T follicular helper cell (primary cell): ENCODE data around the gene LIG3.
"Not testable (repeated sequence)": the region's sequence is repeated elsewhere in the genome, so short reads cannot be mapped to it uniquely, and the experiment has no call there.

ENCODE experiments used
- DNase-seq: peaks from one replicate; pipeline ENCODE4 v3.0.0-alpha.2; 2020; ENCODE audit warnings: low read depth
- total RNA-seq, 2 experiments: gene quantifications; one replicate each; lab custom pipeline; 2026; lab: John Stamatoyannopoulos, UW

Gene LIG3
- total RNA-seq = 68.8 to 92.7 reads per million in 2 experiments

DNA sequence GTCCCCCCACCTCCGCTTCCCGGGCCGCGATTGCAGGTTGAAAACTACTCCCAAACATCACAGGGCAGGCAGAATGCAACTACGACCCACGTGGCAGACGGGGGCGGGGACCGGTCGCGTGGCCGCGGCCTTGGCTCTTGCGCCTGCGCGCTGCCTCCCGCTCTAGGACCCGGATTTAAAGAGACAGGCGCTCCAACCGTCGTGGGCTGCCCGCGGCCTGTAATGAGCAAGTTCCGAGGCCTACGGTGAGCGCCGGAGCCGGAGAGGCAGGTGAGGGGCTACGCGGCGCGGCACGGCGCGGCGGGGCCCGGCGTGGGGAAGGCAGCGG is at the start of gene LIG3:
TSS of gene LIG3 (plus strand) at position 160 of the 328 bp plus-strand sequence. CDS start 2,494 bp downstream, outside the sequence.
- DNase-seq = peak; percentile 86

DNA sequence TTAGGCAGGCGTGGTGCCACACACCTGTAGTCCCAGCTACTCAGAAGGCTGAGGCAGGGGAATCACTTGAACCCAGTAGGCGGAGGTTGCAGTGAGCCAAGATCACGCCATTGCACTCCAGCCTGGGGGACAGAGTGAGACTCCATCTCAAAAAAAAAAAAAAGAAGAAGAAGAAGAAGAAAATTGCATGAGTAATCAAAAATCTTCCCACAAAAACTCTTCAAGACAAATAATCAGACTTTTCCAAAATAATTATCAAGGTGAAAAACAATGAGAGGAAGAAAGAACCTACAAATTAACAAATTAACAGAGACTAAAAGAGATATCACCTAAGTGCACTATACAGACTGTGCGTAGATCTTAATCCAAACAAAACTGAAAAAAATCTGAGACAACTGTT is 29.5 kb upstream of the LIG3 start:
- DNase-seq = not testable (repeated sequence)

DNA sequence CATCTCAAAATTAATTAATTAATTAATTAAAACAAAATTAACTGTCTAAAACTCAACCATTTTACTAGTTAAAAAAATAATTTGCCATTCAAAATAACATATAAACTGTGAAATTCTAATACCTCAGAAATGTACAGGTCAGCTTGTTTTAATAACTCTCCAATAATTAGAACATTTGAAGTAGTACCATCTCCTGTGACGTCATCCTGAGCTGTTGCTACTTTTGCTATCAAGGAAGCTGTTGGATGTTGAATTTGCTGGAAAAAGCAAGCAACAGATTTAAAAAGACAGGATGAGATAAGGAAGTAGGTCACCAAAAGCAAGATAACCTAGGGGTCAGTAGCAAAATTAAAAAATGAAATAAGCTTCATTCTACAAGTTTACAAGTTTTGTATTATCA is 21.9 kb upstream of the LIG3 start:
- DNase-seq = no peak

DNA sequence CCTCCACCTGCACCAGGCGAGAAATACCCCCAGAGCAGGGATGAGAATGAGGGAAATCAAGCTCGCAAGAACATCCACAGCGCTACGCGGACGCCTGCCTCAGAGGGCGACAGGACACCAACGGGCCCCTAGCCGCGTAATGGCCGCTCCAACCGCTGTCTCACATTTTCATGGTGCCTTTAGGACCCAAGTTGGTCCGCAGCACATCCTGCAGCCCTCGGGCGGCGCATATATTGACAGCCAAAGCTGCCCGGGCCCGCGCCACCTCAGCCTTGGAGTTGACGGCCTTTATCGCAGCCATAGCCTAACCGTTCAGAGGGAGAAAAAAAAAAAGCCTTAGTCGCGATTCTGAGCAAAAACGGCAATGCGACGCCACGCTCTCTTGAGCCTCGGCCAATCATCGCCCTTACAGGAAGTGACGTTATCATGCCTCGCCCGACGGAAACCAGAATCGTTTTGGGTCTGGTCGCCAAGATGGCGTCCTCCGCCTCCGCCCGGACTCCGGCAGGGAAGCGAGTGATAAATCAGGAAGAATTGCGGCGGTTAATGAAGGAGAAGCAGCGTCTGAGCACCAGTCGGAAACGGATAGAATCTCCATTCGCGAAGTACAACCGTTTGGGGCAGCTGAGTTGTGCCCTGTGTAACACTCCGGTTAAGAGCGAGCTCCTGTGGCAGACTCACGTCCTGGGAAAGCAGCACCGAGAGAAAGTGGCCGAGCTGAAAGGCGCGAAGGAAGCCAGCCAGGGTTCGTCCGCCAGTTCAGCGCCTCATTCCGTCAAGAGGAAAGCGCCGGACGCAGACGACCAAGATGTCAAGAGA is 19.0 kb upstream of the LIG3 start, which contains the start of the genes CCT6B and ZNF830:
TSS of gene CCT6B (minus strand) at position 368 of the 819 bp plus-strand sequence. CDS start at position 301, 67 bp downstream.
TSS of gene ZNF830 (plus strand) at position 448 of the 819 bp plus-strand sequence. CDS start at position 475, 27 bp downstream.
- peak; percentile 89 for DNase-seq

DNA sequence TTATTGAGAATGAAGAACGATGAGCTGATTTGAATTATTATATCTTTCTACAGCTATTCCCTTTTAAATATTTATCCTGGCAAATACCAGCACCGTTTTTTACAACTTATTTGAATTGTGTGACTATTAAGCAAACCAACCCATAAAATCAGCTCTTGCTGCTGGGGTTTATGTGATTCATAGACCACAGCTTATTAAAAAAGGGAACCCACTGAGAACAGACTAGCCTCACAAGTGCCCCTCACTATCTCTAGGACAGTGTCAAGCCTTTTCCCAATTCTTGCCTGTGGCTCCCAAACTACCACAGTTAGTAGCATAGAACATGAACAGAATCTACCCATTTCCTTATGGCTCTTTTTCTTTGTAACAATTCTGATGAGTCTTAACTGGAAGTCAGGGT is 6.1 kb upstream of the LIG3 start:
- no peak for DNase-seq

DNA sequence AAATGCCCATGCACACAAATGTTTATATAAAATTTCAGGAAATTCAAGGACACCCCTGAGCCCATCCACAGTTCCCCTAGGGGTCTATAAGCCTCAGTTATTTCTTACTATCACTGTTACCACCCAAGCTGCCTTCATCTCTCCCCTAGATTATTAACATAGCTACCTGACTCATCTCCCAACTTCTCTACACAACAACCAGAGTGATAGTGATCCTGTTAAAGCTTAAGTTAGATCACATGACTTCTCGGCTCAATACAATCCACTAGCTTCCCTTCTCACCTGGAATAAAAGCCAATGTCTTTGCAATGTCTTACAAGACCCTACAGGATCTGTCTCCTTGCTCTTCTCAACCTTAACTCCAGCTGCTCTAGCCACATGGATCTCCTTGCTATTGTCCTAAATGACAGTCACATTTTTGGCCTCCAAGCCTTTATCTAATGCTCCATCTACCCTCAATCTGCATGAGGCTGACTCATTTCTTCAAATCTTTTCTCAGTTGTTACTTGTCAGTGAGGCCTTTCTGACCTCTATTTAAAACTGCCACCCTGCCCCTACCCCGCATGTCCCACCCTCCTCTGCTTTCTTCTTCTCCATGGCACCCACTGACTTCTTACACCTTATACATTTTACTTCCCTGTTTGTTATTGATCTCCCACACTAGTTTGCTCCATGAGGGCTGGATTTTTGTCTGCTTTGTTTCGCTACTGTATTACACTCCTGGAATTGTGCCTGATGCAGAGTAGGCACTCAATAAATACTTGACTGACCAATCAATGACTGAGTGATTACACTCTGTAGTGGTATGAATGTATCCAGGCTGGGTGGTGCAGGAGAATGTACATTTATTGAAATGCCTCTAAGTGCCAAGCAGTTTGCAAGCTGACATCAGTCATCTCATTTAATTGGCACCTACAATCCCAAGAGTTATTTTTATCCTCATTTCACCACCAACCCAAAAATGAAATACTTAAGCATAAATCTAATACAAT is 5.2 kb upstream of the LIG3 start:
- no peak for DNase-seq

DNA sequence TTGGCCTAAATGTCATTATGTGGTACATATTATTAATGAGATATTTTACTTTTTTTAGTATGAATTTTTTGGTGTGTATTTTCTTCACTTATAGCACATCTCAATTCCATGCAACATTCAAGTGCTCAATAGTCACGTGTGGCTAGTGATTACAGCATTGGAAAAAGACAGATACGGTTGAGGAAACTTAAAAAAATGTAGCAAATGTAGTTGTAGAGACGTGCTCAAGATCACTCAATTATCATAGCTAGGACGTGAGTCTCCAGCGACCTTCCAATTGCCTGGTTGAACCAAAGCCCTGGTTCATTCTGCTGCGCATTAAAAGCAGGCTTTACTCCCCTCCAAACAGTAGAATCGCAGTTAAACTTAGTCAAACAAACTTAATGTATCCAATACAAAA is 1.2 kb upstream of the LIG3 start:
- DNase-seq = no peak

DNA sequence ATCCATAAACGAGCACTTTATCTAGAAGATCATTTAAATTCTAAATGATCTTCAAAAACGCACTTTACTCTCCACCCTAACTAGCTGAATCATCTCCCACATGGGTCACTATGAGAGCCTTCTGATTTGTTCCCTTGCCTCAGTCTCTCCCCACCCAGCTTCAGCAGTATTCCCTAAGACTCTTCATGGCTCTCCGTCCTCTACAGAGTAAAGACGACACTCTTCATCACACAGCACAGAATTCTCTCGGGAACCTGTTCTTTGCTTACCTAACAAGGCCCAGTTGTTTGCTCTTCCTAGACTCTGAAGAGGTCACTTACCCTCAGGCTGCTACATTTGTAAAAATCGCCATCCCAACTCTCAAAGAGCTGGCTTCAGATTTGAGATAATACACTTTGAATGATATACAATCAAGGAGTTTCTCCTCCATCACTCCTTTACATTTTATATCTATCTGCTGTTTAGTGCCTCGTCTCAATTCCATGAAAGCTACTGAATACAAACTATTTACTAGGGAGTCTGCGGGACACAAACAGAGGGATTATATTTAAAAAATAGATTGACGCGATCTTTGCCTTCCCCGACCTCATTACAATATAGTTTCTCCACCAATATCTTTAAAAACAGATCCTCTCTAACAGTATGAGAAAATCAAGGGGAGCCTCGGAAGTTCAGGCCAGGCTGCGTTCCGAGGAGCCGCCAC is 511 bp upstream of the LIG3 start:
- no peak for DNase-seq

DNA sequence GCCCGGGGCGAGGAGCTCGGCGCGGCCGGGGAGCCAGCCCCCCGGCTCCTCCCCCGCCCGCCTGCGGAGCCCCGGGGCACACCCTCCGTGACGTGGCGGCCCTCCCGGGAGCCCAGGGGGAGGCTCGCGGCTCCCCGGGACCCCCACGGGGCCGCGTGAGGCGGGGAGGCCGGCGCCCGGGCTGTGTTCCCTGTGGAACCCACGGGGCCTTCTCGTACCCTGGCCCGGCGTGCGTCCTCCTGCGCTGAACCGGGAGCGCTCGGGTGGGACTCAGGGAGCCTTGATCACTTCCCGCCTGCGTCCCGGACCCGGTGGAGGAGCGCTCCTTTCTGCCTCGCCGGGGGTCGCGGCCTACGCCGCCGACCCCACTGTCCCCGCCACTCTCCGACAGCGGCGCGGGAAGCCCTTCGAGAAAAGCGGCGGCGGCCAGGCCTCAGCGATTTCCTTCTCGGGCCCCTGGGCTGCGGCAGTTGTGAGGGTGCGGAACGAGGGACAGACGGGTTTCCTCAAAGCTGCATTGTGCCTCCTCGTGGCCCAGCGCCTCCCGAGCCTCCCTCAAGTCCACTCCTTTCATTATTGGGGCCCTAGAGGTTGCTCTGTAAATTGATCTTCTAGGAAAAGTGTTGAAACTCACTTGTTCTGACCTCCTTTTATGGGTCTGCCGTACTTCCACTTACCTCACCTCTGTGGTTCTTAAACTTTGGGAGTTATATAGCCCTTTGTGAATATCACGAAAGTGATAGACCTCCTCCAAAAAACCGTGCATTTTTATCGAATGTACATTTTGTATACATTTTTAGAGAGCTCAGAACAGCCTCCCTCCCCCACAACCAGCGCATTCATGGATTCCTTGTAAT is 597 bp downstream of the LIG3 start:
- peak; percentile 72 for DNase-seq

DNA sequence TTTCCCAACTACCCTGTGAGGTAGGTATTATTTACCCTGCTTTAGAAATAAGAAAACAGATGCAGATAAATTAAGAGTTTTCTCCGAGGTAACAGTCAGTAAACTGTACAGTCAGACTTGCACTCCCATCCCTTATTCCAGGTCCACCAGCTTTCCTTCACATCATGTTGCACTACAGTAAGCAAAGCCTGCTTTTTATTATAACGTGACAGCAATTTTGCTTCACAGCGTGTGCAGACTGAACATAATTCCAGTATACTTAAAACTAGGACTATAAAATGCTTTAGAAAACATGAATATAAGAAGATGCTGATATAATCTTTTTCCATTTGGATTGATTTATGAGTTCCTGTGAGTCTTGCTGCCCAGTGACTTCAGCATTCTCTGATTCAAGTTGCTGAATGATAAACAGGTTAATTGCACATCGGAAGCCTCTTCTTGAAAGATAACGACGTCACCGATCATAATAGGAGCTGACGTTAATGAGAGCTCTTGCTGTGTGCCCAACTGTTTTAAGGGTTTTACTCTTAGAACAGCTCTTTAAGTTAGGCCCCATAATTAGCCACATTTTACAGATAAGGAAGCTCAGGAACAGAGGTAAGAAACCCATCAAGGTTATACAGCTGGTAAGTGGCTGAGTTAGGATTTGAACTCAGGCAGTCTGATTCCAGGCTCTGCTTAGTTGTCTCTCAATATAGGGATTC is 1.4 kb downstream of the LIG3 start:
- DNase-seq = no peak

DNA sequence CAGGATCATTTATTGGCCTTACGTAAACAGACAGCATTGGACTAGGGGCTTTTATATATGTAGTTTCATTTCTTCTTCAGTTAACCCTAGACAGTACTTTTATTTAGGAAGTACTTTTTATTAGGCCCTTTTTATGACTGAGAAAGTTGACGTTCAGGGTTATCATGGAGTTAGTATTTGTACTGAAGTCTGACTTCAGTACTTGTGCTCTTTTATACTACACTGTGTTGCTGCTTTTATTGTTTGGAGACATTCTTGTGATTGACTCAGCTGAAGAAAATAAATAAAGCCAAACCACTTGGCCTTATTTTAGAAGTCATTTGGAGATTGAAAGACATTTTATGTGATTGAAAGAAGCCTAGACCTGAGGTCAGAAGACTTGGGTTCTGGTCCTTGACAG is 6.9 kb downstream of the LIG3 start:
- no peak for DNase-seq

DNA sequence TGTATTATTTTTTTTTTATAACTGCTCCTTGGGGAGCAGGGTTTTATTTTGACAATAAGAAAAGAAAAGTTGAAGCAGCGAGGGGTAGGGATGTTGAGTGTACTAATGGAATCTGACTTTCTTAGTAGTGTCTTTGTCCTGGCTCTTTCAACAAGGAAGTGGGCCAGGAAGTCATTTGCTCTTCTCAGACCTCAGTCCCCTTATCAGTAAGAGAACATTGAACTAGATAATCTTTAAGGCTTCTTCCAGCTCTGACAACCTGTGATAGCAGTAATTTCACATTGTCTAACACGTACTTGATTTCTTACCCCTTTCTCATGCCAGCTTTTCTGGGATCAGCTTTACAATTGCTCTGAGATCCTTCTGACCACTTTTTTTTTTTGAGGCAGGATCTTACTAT is 8.3 kb downstream of the LIG3 start:
- no peak for DNase-seq

DNA sequence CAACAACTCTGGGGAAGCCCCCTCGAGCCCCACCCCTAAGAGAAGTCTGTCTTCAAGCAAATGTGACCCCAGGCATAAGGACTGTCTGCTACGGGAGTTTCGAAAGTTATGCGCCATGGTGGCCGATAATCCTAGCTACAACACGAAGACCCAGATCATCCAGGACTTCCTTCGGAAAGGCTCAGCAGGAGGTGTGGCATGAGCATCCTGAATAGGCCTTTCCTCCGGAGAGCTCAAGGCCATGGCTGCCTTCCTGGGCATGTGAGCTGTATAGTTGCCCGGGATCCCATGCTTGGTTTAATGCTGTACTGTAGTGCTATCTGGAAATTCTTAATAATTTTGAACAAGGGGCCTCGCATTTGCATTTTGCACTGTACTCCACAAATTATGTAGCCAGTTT is 9.2 kb downstream of the LIG3 start:
- no peak for DNase-seq

DNA sequence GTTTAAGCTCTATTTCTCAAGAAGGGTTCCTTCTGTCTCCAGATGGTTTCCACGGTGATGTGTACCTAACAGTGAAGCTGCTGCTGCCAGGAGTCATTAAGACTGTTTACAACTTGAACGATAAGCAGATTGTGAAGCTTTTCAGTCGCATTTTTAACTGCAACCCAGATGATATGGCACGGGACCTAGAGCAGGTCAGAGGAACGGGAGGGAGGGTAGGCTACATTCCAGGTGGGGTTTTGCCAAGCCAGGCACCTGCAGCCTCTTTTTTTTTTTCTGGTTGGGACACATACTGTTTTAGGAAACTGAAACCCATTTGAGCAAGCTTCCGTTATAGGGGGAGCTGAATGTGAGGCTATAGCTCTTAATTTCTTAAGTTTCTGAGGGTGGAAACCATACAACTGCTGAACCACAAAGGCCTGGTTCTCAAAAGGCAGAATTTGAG is 10.6 kb downstream of the LIG3 start:
- no peak for DNase-seq

DNA sequence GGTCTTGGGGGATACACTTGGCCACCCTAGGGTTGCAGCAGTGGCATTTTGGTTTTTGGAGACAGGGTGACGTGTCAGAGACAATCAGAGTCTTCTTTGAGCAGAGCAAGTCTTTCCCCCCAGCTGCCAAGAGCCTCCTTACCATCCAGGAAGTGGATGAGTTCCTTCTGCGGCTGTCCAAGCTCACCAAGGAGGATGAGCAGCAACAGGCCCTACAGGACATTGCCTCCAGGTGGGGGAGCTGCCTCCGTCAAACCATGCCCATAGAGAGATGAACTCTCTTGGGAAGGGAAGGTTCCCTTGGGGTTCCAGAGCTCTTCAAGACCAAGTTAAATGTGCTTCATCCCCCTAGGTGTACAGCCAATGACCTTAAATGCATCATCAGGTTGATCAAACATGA is 11.3 kb downstream of the LIG3 start:
- no peak for DNase-seq

DNA sequence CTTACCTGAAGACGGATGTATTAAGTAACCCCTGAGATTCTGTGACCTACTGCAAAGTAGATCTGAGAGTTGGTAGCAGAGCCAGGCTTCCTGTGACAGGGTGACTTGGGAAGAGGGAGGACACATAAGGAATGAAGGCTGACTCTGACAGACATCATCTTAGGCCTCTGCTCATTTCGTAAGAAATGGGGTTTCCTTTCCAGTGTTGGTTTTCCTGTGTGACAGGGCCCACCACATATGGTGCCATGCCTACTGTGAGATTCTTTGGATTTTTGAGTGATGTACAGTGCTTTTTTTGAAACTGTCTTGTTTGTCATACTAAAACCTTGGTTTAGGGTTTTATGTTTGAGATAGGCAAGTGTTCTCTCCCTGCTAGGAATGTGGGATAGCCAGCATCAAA is 12.7 kb downstream of the LIG3 start:
- no peak for DNase-seq

DNA sequence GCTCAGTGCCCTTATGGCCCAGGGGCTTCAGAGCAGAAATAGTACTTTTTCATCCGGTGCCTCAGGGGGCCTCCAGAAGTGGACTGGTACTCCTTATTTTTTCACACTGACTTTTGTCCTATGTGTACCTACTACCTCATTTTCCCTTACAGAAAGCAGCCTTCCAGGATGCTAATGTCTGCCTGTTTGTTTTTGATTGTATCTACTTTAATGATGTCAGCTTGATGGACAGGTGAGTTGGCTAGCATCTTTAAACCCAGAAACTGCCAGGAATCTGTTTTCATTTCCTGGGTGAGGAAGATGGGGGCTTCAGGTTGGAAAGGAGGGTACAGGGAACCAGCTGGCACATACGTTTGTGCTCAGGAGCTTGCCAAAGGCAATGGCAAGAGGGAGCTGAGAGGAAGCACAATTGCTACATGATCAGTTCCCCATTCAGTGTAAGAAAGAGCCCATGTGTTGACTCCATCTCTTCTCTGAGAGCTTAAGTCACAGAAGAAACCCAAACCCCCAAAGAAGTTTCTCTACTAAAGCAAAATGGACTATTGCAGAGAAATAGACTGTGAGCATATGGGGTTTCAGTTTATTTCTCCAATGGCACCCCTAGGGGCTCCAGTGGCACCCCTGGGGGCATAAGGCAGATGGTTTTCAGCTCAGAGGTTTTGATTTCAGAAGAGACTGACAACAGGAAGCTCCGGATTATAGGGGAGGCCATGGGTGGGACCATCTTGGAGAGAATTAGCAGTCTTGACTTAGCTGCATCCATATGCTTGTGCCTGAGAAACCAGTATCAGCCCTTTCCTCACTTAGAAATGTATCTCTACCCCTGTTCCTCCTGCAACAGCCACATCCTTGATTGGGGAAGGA is 16.3 kb downstream of the LIG3 start:
- no peak for DNase-seq

DNA sequence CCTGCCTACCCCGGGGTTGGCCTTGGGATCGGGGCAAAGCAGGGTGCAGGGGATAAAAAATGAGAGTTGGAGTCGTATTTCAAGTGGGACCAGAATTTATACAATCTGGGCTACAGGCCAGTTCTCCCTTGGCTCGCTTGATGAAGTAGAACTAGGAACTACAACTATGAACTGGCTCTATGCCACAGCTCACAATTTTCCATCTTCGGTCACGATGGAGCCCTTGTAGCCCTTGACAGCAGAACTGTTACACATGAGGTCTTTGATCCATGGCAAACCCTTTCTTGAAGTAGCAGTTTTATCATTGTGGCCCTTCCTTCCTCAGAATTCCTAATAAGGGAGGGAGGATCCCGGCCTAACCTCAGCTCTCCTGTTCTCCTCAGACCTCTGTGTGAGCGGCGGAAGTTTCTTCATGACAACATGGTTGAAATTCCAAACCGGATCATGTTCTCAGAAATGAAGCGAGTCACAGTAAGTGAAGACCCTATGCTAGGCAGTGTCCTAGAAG is 17.1 kb downstream of the LIG3 start:
- DNase-seq = no peak

DNA sequence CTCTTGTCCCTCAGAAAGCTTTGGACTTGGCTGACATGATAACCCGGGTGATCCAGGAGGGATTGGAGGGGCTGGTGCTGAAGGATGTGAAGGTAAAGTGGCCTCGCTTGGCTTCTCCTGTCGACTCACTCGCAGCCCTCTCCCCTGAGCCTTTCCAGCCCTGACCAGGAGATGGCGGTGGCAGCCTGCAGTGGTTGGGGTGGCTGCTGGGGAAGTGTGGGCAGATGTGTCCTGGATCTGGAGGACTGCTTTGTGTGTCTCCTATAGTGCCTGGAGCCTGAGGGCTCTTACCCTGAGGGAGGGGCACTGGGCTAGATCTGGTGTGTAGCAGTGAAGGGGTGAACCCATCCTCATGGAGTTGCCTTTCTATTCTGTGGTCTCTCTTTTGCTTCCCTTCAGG is 17.9 kb downstream of the LIG3 start:
- peak; percentile 67 for DNase-seq
